K562 (cell line): Measurements from ENCODE around the gene TRIM37. TPM values are rescaled to one million over a fixed set of nuclear protein-coding genes. Genes with fewer than 3 reads are reported as not detected.

Experiments used
- CBX3 ChIP-seq, 2 experiments: IDR thresholded peaks; 1 replicate in 1 of 2; 2 replicates in 1 of 2; pipeline ENCODE4 v1.6.1; 2012; ENCODE audit warnings: inconsistent platforms in 2 of 2, low read length in 2 of 2, borderline replicate concordance in 1 of 2, control low read depth in 1 of 2
- CLOCK ChIP-seq: fragments of 250-450 bp; sonication (Bioruptor Pico); IDR thresholded peaks from 2 replicates; pipeline ENCODE4 v1.4.0; 2020; ENCODE audit warnings: mild to moderate bottlenecking, moderate library complexity, borderline replicate concordance
- DIDO1 ChIP-seq: fragments of 450-650 bp; IDR thresholded peaks from 2 replicates; pipeline ENCODE4 v1.6.1; 2016; ENCODE audit warnings: low read depth, missing biosample characterization, missing genetic modification characterization
- ELF4 ChIP-seq: fragments of 450-650 bp; formaldehyde crosslinking; IDR thresholded peaks from 2 replicates; pipeline ENCODE4 v1.4.0; 2022; ENCODE audit warnings: missing genetic modification characterization
- GATA2 ChIP-seq: sonication (generic); formaldehyde crosslinking; IDR thresholded peaks from 2 replicates; pipeline ENCODE4 v1.4.0; 2020; ENCODE audit warnings: mild to moderate bottlenecking, missing genetic modification reagents
- KAT2B ChIP-seq: IDR thresholded peaks from one replicate; pipeline ENCODE4 v1.6.1; 2012; ENCODE audit warnings: low read depth, mild to moderate bottlenecking, control low read depth, inconsistent platforms, low read length, moderate library complexity
- LARP7 ChIP-seq: fragments of 450-650 bp; IDR thresholded peaks from 2 replicates; pipeline ENCODE4 v1.6.1; 2016
- MBD2 ChIP-seq: sonication (generic); IDR thresholded peaks from 2 replicates; pipeline ENCODE4 v1.6.1; 2016; ENCODE audit warnings: low read depth, borderline replicate concordance
- MEF2A ChIP-seq: IDR thresholded peaks from 2 replicates; pipeline ENCODE4 v1.6.1; 2011; ENCODE audit warnings: low read depth, mild to moderate bottlenecking, low read length, moderate library complexity; ENCODE audit not compliant: control insufficient read depth
- NFIC ChIP-seq: fragments of 450-650 bp; IDR thresholded peaks from 2 replicates; pipeline ENCODE4 v1.6.1; 2017; ENCODE audit warnings: mild to moderate bottlenecking, inconsistent platforms
- POLR2G ChIP-seq: fragments of 200-400 bp; formaldehyde crosslinking; IDR thresholded peaks from 2 replicates; pipeline ENCODE4 v1.6.1; 2017; ENCODE audit warnings: low read depth, mild to moderate bottlenecking, antibody characterized with exemption, low read length, moderate library complexity
- RBM17 ChIP-seq: fragments of 200-400 bp; formaldehyde crosslinking; IDR thresholded peaks from 2 replicates; pipeline ENCODE4 v1.6.1; 2017; ENCODE audit warnings: low read depth, mild to moderate bottlenecking, low read length, borderline replicate concordance
- RBM39 ChIP-seq: fragments of 200-400 bp; formaldehyde crosslinking; optimal IDR thresholded peaks from 2 replicates; pipeline ENCODE3; 2018; ENCODE audit warnings: low read depth, low read length
- SETDB1 ChIP-seq: IDR thresholded peaks from one replicate; pipeline ENCODE4 v1.6.1; 2012; ENCODE audit warnings: low read length, control low read depth, inconsistent platforms
- SMARCB1 ChIP-seq: IDR thresholded peaks from 2 replicates; pipeline ENCODE4 v1.6.1; 2011; ENCODE audit warnings: improper control_type of control experiment, low read depth; ENCODE audit not compliant: insufficient read length
- SMARCC2 ChIP-seq: fragments of 450-650 bp; IDR thresholded peaks from 2 replicates; pipeline ENCODE4 v1.6.1; 2017; ENCODE audit warnings: antibody characterized with exemption, moderate library complexity, mild to moderate bottlenecking, low read depth
- ZNF175 ChIP-seq: fragments of 200-800 bp; sonication (Bioruptor generic); IDR thresholded peaks from 2 replicates; pipeline ENCODE4 v1.6.1; 2016; ENCODE audit warnings: low read depth, mild to moderate bottlenecking, missing genetic modification characterization, missing compliant biosample characterization
- ZNF197 ChIP-seq: fragments of 200-800 bp; sonication (Bioruptor generic); IDR thresholded peaks from 2 replicates; pipeline ENCODE4 v1.6.1; 2016; ENCODE audit warnings: low read depth, missing genetic modification characterization, missing compliant biosample characterization
- ZNF239 ChIP-seq: fragments of 250-450 bp; sonication (Bioruptor Pico); IDR thresholded peaks from 2 replicates; pipeline ENCODE4 v1.4.0; 2020; ENCODE audit warnings: mild to moderate bottlenecking
- ZNF436 ChIP-seq: fragments of 250-450, 450-650 bp; sonication (Bioruptor Pico); formaldehyde crosslinking; IDR thresholded peaks from 2 replicates; pipeline ENCODE4 v1.7.0; 2020; ENCODE audit warnings: mild to moderate bottlenecking
- ZNF586 ChIP-seq: fragments of 450-650 bp; formaldehyde crosslinking; conservative IDR thresholded peaks from 2 replicates; pipeline ENCODE4 v1.4.0; 2020; ENCODE audit warnings: mild to moderate bottlenecking, moderate library complexity
- ZNF668 ChIP-seq: fragments of 250-450 bp; sonication (Bioruptor Pico); IDR thresholded peaks from 2 replicates; pipeline ENCODE4 v1.8.0; 2022; ENCODE audit warnings: mild to moderate bottlenecking, inconsistent platforms
- ZNF707 ChIP-seq: fragments of 250-450 bp; sonication (Bioruptor Pico); conservative IDR thresholded peaks from 2 replicates; pipeline ENCODE4 v1.8.0; 2022; ENCODE audit warnings: inconsistent platforms, mild to moderate bottlenecking, moderate library complexity
- ZNF75A ChIP-seq: fragments of 450-650 bp; formaldehyde crosslinking; IDR thresholded peaks from 2 replicates; pipeline ENCODE4 v1.4.0; 2020; ENCODE audit warnings: mild to moderate bottlenecking
- polyA plus RNA-seq, 8 experiments: library from polyadenylated mRNA; depleted of rRNA in 4 of 8; stranded (reverse) in 5 of 8; unstranded in 3 of 8; fragments of >200 nt; fragmentation: Nextera tagmentation in 2 of 8; fragmentation: Illumina TruSeq in 1 of 8; extraction: Ambion mirVana in 2 of 8; extraction: Trizol in 1 of 8; gene quantifications; 2 replicates each; pipeline versions ENCODE4 v1.2.1 to v1.2.3, GENCODE V29; 2011 to 2014; ENCODE audit warnings: inconsistent platforms in 1 of 8, missing spikeins in 1 of 8
- total RNA-seq, 7 experiments: library from RNA; depleted of rRNA in 6 of 7; stranded (reverse); fragments of >200 nt in 6 of 7; fragmentation: Illumina TruSeq in 2 of 7; extraction: Trizol in 2 of 7; gene quantifications; 2 replicates each; pipeline versions ENCODE4 v1.2.1 to v1.2.3, GENCODE V29; 2011 to 2021; ENCODE audit warnings: low replicate concordance in 1 of 7
- TF ChIP-seq, protein P1 (sequence below): fragments of 450-650 bp; IDR thresholded peaks from 2 replicates; pipeline ENCODE4 v1.6.1; 2017; ENCODE audit warnings: mild to moderate bottlenecking, moderate library complexity
- TF ChIP-seq, protein P2 (sequence below): sonication (generic); formaldehyde crosslinking; IDR thresholded peaks from 2 replicates; pipeline ENCODE4 v1.8.0; 2022; ENCODE audit warnings: mild to moderate bottlenecking, missing genetic modification reagents

Gene TRIM37
- total and polyA plus RNA-seq, 9 of the 15 experiments (the other 6 are each of a cell fraction or from before 2014, with no cell fraction given), result 4.5 to 31.4 (median 23.8) TPM

- TF ChIP-seq, protein P1, sequence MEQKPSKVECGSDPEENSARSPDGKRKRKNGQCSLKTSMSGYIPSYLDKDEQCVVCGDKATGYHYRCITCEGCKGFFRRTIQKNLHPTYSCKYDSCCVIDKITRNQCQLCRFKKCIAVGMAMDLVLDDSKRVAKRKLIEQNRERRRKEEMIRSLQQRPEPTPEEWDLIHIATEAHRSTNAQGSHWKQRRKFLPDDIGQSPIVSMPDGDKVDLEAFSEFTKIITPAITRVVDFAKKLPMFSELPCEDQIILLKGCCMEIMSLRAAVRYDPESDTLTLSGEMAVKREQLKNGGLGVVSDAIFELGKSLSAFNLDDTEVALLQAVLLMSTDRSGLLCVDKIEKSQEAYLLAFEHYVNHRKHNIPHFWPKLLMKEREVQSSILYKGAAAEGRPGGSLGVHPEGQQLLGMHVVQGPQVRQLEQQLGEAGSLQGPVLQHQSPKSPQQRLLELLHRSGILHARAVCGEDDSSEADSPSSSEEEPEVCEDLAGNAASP, result no peak
- no peak for TF ChIP-seq SMARCB1
- TF ChIP-seq KAT2B, result no peak
- no peak for TF ChIP-seq ZNF175 (CRISPR knock-in tag)
- no peak for TF ChIP-seq ZNF707
- no peak for TF ChIP-seq SETDB1
- no peak for TF ChIP-seq CLOCK (CRISPR knock-in tag)
- 0 out of 2 replicates have a peak, but pooled peaks have one; percentile 35 for TF ChIP-seq ZNF75A (CRISPR knock-in tag)
- TF ChIP-seq ELF4 (CRISPR knock-in tag), result 0 out of 2 replicates have a peak, but pooled peaks have one; percentile 22
- peak in 1 of 2 experiments; percentile 48; a peak in 1 of 3 replicates for TF ChIP-seq CBX3 (IDR thresholded peaks at IDR 0.05; ENCODE audit: borderline replicate concordance in 1 of 2, low read length in 2 of 2)
- TF ChIP-seq ZNF668 (CRISPR knock-in tag), result no peak
- TF ChIP-seq POLR2G, result no peak
- no peak for TF ChIP-seq ZNF436 (CRISPR knock-in tag)
- TF ChIP-seq ZNF197 (CRISPR knock-in tag), result no peak
- no peak for TF ChIP-seq DIDO1 (tag)
- no peak for TF ChIP-seq RBM17
- no peak for TF ChIP-seq GATA2 (CRISPR knock-in tag)
- TF ChIP-seq ZNF586, result no peak
- no peak for TF ChIP-seq LARP7
- TF ChIP-seq NFIC, result peak; percentile 49
- TF ChIP-seq MBD2, result peak; percentile 85; the same call in 1 of the 2 replicates
- TF ChIP-seq ZNF239 (CRISPR knock-in tag), result no peak
- no peak for TF ChIP-seq MEF2A
- TF ChIP-seq RBM39, result no peak
- peak; percentile 46; the same call in 1 of the 2 replicates for TF ChIP-seq SMARCC2
- TF ChIP-seq, protein P2, sequence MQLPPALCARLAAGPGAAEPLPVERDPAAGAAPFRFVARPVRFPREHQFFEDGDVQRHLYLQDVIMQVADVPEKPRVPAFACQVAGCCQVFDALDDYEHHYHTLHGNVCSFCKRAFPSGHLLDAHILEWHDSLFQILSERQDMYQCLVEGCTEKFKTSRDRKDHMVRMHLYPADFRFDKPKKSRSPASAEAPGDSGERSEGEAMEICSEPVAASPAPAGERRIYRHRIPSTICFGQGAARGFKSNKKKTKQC (CRISPR knock-in tag), result no peak
These were observed 48.9 kb upstream of the TRIM37 start, which contains the start of gene PRR11 (continued) for GRCh38 chr17:59155439-59156177.
